K562 (cell line): ENCODE data around the gene CCDC136. TPM values are rescaled to one million over a fixed set of nuclear protein-coding genes. Genes with fewer than 3 reads are reported as not detected.

Experiments used
- DIDO1 ChIP-seq: fragments of 450-650 bp; IDR thresholded peaks from 2 replicates; pipeline ENCODE4 v1.6.1; 2016; ENCODE audit warnings: low read depth, missing biosample characterization, missing genetic modification characterization
- EGR1 ChIP-seq: fragments of 450-650 bp; conservative IDR thresholded peaks from 2 replicates; pipeline ENCODE4 v1.6.1; 2017; ENCODE audit warnings: mild to moderate bottlenecking
- EHMT2 ChIP-seq: fragments of 450-650 bp; IDR thresholded peaks from 2 replicates; pipeline ENCODE4 v1.6.1; 2018; ENCODE audit warnings: antibody characterized with exemption
- FOXK2 ChIP-seq, 2 experiments: fragments of 450-650 bp; IDR thresholded peaks in 1 of 2; conservative IDR thresholded peaks in 1 of 2; 2 replicates each; pipeline ENCODE4 v1.6.1; 2016; ENCODE audit warnings: low read depth in 2 of 2, mild to moderate bottlenecking in 1 of 2
- GABPB1 ChIP-seq: sonication (generic); formaldehyde crosslinking; IDR thresholded peaks from 2 replicates; pipeline ENCODE4 v1.8.0; 2022; ENCODE audit warnings: mild to moderate bottlenecking, missing genetic modification reagents
- KLF6 ChIP-seq: fragments of 250-450 bp; sonication (Bioruptor Pico); IDR thresholded peaks from 2 replicates; pipeline ENCODE4 v1.4.0; 2020; ENCODE audit warnings: mild to moderate bottlenecking, moderate library complexity, borderline replicate concordance
- MTA2 ChIP-seq: fragments of 450-650 bp; IDR thresholded peaks from 2 replicates; pipeline ENCODE4 v1.6.1; 2016; ENCODE audit warnings: low read depth
- RBFOX2 ChIP-seq: fragments of 200-400 bp; formaldehyde crosslinking; IDR thresholded peaks from 2 replicates; pipeline ENCODE4 v1.6.1; 2017; ENCODE audit warnings: low read depth, mild to moderate bottlenecking, low read length, moderate library complexity
- SIN3A ChIP-seq, 2 experiments: fragments of 150-350 bp in 1 of 2; IDR thresholded peaks; 2 replicates each; pipeline ENCODE4 v1.6.1; 2011 to 2016; ENCODE audit warnings: borderline replicate concordance in 2 of 2, low read depth in 2 of 2, low read length in 2 of 2, mild to moderate bottlenecking in 2 of 2, moderate library complexity in 2 of 2; ENCODE audit not compliant: control insufficient read depth in 1 of 2
- SUPT5H ChIP-seq: fragments of 450-650 bp; IDR thresholded peaks from 2 replicates; pipeline ENCODE4 v1.6.1; 2016
- TAF1 ChIP-seq: IDR thresholded peaks from 2 replicates; pipeline ENCODE4 v1.6.1; 2011; ENCODE audit warnings: mild to moderate bottlenecking, low read length, moderate library complexity; ENCODE audit not compliant: insufficient read depth, control insufficient read depth, severe bottlenecking; ENCODE audit errors: extremely low read depth
- ZBTB8A ChIP-seq: fragments of 450-650 bp; IDR thresholded peaks from 2 replicates; pipeline ENCODE4 v1.6.1; 2018; ENCODE audit warnings: mild to moderate bottlenecking, moderate library complexity; ENCODE audit not compliant: partially characterized antibody
- ZNF778 ChIP-seq: fragments of 450-650 bp; formaldehyde crosslinking; IDR thresholded peaks from 2 replicates; pipeline ENCODE4 v1.4.0; 2020; ENCODE audit warnings: mild to moderate bottlenecking, moderate library complexity
- polyA plus RNA-seq, 8 experiments: library from polyadenylated mRNA; depleted of rRNA in 4 of 8; stranded (reverse) in 5 of 8; unstranded in 3 of 8; fragments of >200 nt; fragmentation: Nextera tagmentation in 2 of 8; fragmentation: Illumina TruSeq in 1 of 8; extraction: Ambion mirVana in 2 of 8; extraction: Trizol in 1 of 8; gene quantifications; 2 replicates each; pipeline versions ENCODE4 v1.2.1 to v1.2.3, GENCODE V29; 2011 to 2014; ENCODE audit warnings: inconsistent platforms in 1 of 8, missing spikeins in 1 of 8
- total RNA-seq, 7 experiments: library from RNA; depleted of rRNA in 6 of 7; stranded (reverse); fragments of >200 nt in 6 of 7; fragmentation: Illumina TruSeq in 2 of 7; extraction: Trizol in 2 of 7; gene quantifications; 2 replicates each; pipeline versions ENCODE4 v1.2.1 to v1.2.3, GENCODE V29; 2011 to 2021; ENCODE audit warnings: low replicate concordance in 1 of 7
- TF ChIP-seq, protein P1 (sequence below), 2 experiments: fragments of 450-650 bp; IDR thresholded peaks; 2 replicates each; pipeline ENCODE4 v1.6.1; 2018; ENCODE audit warnings: mild to moderate bottlenecking in 2 of 2, low read depth in 1 of 2; ENCODE audit not compliant: partially characterized antibody in 2 of 2
- TF ChIP-seq, protein P2 (sequence below): fragments of 450-650 bp; IDR thresholded peaks from 2 replicates; pipeline ENCODE4 v1.6.1; 2016; ENCODE audit warnings: mild to moderate bottlenecking
- TF ChIP-seq, protein P3 (sequence below): fragments of 450-650 bp; formaldehyde crosslinking; IDR thresholded peaks from 2 replicates; pipeline ENCODE4 v1.4.0; 2022; ENCODE audit warnings: missing genetic modification characterization
- TF ChIP-seq, protein P4 (sequence below): fragments of 250-450 bp; sonication (Bioruptor Pico); IDR thresholded peaks from 2 replicates; pipeline ENCODE4 v1.5.0; 2020; ENCODE audit warnings: mild to moderate bottlenecking, borderline replicate concordance

The CCDC136 gene
- total and polyA plus RNA-seq, 9 of the 15 experiments (the other 6 are each of a cell fraction or from before 2014, with no cell fraction given), result 2.4 to 40.8 (median 26.5) TPM

DNA sequence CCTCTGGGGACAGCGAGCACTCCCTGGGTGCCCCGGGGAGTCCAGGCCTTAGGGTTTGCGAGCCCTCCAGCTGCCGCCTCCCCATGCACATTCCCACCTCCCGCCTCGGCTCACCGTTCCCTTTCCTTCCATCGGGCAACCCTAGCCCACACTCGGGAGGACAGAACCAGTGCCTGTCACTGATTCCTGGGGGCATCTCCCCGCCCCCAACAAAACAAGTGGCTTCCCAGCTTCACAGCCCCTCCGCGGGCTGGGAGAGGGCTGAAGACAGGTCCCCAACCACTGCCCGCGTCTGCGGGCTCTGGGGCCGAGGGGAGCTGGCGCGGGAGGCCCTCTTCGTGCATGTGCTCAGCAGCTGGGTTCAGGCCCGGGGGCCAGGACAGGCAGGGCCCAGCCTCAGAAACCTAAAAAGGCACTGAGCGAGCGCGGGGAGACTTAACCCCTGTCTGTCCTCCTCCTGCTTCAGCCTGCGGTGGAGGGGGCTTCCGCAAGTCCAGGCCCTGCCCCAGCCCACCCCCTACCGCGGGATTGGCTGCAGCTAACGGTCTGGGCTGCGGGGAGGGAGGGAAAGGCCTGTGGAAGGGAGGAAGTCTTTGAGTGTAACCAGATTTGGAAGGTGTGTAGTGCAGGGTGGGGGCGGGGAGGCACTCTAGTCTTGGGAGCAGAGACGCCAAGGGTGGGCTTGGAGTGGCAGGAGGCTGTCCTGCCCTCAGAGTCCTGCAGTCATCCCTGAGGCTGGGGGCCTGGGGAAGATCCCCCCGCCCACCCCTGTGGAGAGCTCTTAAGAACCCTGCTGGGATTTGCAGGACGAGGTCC is 39.6 kb downstream of the CCDC136 start (continued):
- TF ChIP-seq, protein P1, sequence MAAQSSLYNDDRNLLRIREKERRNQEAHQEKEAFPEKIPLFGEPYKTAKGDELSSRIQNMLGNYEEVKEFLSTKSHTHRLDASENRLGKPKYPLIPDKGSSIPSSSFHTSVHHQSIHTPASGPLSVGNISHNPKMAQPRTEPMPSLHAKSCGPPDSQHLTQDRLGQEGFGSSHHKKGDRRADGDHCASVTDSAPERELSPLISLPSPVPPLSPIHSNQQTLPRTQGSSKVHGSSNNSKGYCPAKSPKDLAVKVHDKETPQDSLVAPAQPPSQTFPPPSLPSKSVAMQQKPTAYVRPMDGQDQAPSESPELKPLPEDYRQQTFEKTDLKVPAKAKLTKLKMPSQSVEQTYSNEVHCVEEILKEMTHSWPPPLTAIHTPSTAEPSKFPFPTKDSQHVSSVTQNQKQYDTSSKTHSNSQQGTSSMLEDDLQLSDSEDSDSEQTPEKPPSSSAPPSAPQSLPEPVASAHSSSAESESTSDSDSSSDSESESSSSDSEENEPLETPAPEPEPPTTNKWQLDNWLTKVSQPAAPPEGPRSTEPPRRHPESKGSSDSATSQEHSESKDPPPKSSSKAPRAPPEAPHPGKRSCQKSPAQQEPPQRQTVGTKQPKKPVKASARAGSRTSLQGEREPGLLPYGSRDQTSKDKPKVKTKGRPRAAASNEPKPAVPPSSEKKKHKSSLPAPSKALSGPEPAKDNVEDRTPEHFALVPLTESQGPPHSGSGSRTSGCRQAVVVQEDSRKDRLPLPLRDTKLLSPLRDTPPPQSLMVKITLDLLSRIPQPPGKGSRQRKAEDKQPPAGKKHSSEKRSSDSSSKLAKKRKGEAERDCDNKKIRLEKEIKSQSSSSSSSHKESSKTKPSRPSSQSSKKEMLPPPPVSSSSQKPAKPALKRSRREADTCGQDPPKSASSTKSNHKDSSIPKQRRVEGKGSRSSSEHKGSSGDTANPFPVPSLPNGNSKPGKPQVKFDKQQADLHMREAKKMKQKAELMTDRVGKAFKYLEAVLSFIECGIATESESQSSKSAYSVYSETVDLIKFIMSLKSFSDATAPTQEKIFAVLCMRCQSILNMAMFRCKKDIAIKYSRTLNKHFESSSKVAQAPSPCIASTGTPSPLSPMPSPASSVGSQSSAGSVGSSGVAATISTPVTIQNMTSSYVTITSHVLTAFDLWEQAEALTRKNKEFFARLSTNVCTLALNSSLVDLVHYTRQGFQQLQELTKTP (IDR thresholded peaks at IDR 0.05; ENCODE audit: low read depth in 1 of 2, partially characterized antibody in 2 of 2), result peak in 1 of 2 experiments; percentile 17
- TF ChIP-seq, protein P2, sequence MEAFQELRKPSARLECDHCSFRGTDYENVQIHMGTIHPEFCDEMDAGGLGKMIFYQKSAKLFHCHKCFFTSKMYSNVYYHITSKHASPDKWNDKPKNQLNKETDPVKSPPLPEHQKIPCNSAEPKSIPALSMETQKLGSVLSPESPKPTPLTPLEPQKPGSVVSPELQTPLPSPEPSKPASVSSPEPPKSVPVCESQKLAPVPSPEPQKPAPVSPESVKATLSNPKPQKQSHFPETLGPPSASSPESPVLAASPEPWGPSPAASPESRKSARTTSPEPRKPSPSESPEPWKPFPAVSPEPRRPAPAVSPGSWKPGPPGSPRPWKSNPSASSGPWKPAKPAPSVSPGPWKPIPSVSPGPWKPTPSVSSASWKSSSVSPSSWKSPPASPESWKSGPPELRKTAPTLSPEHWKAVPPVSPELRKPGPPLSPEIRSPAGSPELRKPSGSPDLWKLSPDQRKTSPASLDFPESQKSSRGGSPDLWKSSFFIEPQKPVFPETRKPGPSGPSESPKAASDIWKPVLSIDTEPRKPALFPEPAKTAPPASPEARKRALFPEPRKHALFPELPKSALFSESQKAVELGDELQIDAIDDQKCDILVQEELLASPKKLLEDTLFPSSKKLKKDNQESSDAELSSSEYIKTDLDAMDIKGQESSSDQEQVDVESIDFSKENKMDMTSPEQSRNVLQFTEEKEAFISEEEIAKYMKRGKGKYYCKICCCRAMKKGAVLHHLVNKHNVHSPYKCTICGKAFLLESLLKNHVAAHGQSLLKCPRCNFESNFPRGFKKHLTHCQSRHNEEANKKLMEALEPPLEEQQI, result no peak
- TF ChIP-seq ZBTB8A (no peak), TAF1 (peak; percentile 88), SIN3A (IDR thresholded peaks at IDR 0.05; ENCODE audit: borderline replicate concordance in 2 of 2, control insufficient read depth in 1 of 2, low read depth in 2 of 2, low read length in 2 of 2) (peak in 1 of 2 experiments; percentile 74; a peak in 2 of 4 replicates), FOXK2 (conservative IDR thresholded peaks at IDR 0.05 in 1 of 2, IDR thresholded peaks at IDR 0.05 in 1 of 2; ENCODE audit: low read depth in 2 of 2) (no peak), DIDO1 (no peak), EHMT2 (no peak), MTA2 (no peak), RBFOX2 (peak; percentile 89), ZNF778 (CRISPR knock-in tag) (no peak), KLF6 (no peak), EGR1 (peak; percentile 59), GABPB1 (CRISPR knock-in tag) (no peak; the same call in 1 of the 2 replicates), SUPT5H (peak; percentile 93)
- TF ChIP-seq, protein P3, sequence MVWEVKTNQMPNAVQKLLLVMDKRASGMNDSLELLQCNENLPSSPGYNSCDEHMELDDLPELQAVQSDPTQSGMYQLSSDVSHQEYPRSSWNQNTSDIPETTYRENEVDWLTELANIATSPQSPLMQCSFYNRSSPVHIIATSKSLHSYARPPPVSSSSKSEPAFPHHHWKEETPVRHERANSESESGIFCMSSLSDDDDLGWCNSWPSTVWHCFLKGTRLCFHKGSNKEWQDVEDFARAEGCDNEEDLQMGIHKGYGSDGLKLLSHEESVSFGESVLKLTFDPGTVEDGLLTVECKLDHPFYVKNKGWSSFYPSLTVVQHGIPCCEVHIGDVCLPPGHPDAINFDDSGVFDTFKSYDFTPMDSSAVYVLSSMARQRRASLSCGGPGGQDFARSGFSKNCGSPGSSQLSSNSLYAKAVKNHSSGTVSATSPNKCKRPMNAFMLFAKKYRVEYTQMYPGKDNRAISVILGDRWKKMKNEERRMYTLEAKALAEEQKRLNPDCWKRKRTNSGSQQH, result no peak
- TF ChIP-seq, protein P4, sequence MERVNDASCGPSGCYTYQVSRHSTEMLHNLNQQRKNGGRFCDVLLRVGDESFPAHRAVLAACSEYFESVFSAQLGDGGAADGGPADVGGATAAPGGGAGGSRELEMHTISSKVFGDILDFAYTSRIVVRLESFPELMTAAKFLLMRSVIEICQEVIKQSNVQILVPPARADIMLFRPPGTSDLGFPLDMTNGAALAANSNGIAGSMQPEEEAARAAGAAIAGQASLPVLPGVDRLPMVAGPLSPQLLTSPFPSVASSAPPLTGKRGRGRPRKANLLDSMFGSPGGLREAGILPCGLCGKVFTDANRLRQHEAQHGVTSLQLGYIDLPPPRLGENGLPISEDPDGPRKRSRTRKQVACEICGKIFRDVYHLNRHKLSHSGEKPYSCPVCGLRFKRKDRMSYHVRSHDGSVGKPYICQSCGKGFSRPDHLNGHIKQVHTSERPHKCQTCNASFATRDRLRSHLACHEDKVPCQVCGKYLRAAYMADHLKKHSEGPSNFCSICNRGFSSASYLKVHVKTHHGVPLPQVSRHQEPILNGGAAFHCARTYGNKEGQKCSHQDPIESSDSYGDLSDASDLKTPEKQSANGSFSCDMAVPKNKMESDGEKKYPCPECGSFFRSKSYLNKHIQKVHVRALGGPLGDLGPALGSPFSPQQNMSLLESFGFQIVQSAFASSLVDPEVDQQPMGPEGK, result no peak
